ENCODE measurements around the gene TGM4.

Gene TGM4

DNA sequence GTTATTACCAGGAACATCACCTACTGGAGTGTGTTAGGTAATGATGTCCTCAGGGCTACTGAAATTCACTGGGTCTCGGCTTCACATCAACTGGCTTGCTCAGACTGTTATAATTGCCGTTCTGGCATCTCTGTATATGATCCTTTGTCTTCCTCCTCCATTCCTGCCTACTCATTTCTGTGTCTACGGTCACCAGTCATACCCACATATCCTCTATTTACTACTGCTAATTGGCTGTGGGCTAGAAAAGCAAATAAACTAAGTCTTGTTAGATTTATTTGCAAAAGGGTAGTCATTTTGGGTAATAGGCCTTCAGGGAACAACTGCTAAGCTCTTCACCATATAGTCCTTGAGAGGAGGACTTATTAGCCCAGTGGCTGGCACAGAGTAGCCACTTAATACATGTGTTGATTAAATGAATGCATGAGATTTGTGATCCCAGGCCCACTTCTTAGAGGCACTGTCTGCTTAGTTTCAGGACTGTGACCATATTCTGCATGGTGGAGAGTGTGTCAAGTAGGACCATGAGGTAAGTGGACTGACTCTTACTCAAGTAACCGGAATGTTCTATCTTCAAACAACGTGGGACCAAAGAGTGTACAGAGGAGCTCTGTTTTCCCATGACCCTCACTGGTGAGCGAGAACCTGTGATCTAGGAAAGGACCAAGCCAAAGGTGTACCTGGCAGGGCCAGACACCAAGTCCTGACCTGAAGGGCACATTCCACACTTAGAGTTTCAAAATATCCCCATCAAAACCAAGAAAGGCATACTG is 88.4 kb downstream of the TGM4 start:
- Histone ChIP-seq H3K9ac (ENCODE audit: low read length) (no peak overlapping the region), H3F3A (ENCODE audit: insufficient read depth) (no peaks in the 10 kb centered on the region), H2AFZ (ENCODE audit: low read depth, low read length, severe bottlenecking) (no peak overlapping the region), H3K4me2 (ENCODE audit: low read depth, low read length, poor library complexity, severe bottlenecking) (no peak overlapping the region), H3K36me3 (ENCODE audit: low read length) (no peaks in the 10 kb centered on the region), H3K9me3 (ENCODE audit: insufficient read depth, low read length) (no peaks in the 10 kb centered on the region), H3K4me3 (ENCODE audit: insufficient read depth, low read length, poor library complexity, severe bottlenecking) (no peak overlapping the region), H3K27ac (ENCODE audit: low read depth, low read length) (no peak overlapping the region), H3K27me3 (ENCODE audit: low read length) (no peaks in the 10 kb centered on the region), H3K9me2 (replicated peaks; ENCODE audit: insufficient read depth, low read length) (no peaks in the 10 kb centered on the region), H4K20me1 (ENCODE audit: low read depth, low read length) (0 out of 2 replicates have a peak, but pooled peaks cover 2% of the 10 kb centered on the region), H3K79me2 (ENCODE audit: insufficient read depth, low read length) (peaks cover 19% of the 10 kb centered on the region; the same call in 1 of the 2 replicates)
- TF ChIP-seq EZH2phosphoT487 (conservative IDR thresholded peaks at IDR 0.05; ENCODE audit: low read length), result no peak
- TF ChIP-seq, protein P1, sequence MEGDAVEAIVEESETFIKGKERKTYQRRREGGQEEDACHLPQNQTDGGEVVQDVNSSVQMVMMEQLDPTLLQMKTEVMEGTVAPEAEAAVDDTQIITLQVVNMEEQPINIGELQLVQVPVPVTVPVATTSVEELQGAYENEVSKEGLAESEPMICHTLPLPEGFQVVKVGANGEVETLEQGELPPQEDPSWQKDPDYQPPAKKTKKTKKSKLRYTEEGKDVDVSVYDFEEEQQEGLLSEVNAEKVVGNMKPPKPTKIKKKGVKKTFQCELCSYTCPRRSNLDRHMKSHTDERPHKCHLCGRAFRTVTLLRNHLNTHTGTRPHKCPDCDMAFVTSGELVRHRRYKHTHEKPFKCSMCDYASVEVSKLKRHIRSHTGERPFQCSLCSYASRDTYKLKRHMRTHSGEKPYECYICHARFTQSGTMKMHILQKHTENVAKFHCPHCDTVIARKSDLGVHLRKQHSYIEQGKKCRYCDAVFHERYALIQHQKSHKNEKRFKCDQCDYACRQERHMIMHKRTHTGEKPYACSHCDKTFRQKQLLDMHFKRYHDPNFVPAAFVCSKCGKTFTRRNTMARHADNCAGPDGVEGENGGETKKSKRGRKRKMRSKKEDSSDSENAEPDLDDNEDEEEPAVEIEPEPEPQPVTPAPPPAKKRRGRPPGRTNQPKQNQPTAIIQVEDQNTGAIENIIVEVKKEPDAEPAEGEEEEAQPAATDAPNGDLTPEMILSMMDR (IDR thresholded peaks at IDR 0.05; ENCODE audit: insufficient read depth, low read length, poor library complexity, severe bottlenecking), result no peak

DNA sequence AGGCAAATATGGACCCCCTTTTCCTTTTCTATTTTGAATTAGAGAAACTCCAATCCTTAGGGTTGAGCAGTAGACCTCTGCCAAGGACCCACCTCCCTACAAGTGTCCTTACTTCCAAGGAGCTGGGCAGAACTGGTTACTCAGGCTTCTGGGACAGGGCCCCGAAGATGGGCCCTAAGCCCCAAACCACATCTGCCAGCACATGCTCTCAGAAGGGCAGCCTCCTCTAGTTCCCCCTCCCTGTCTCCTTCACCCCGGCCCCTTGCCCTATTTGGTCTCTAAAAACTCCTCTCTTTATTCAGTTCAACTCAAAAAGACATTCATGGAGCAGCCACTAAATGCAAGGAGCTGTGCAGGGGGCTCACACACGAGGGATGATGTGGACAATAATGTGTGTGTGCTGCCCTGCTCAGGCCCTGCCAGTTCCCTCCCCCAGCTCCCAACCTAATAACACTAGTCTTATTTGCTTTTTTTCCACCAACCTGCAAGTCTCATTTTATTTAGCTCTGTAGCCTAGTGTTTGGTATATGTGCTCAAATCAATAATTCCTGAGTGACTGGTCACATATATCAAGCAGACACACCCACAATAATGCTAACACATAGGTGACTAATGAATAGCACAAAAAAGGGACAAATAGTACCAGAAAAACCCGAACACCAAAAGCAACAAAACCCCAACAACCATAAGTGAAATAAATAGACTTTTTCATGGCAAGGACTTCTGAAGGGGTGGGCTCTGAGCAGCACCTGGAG is 89.3 kb downstream of the TGM4 start:
- Histone ChIP-seq H3F3A (ENCODE audit: insufficient read depth) (no peaks in the 10 kb centered on the region), H3K4me2 (ENCODE audit: low read depth, low read length, poor library complexity, severe bottlenecking) (no peak overlapping the region), H3K9me2 (replicated peaks; ENCODE audit: insufficient read depth, low read length) (no peaks in the 10 kb centered on the region), H3K4me3 (ENCODE audit: insufficient read depth, low read length, poor library complexity, severe bottlenecking) (no peak overlapping the region), H3K36me3 (ENCODE audit: low read length) (no peaks in the 10 kb centered on the region), H3K27ac (ENCODE audit: low read depth, low read length) (no peak overlapping the region), H3K27me3 (ENCODE audit: low read length) (no peaks in the 10 kb centered on the region), H3K79me2 (ENCODE audit: insufficient read depth, low read length) (peaks cover 19% of the 10 kb centered on the region; the same call in 1 of the 2 replicates), H2AFZ (ENCODE audit: low read depth, low read length, severe bottlenecking) (no peak overlapping the region), H3K9me3 (ENCODE audit: insufficient read depth, low read length) (no peaks in the 10 kb centered on the region), H4K20me1 (ENCODE audit: low read depth, low read length) (0 out of 2 replicates have a peak, but pooled peaks cover 2% of the 10 kb centered on the region), H3K9ac (ENCODE audit: low read length) (no peak overlapping the region)
- TF ChIP-seq EZH2phosphoT487 (conservative IDR thresholded peaks at IDR 0.05; ENCODE audit: low read length), result no peak
- TF ChIP-seq, protein P1 (IDR thresholded peaks at IDR 0.05; ENCODE audit: insufficient read depth, low read length, poor library complexity, severe bottlenecking), result no peak
